Loucy (cell line): ENCODE data around the gene SORCS2.

ENCODE experiments used
- H2AFZ ChIP-seq: fragments of 200-600 bp; sonication (generic); 2 replicates; pipeline ENCODE4 v1.6.0; 2016; ENCODE audit warnings: antibody characterized with exemption, mild to moderate bottlenecking, low read length, moderate library complexity
- H3F3A ChIP-seq: fragments of 200-600 bp; 2 replicates; pipeline ENCODE4 v1.6.0; 2016; ENCODE audit warnings: antibody characterized with exemption, low read depth, mild to moderate bottlenecking
- H3K27me3 ChIP-seq: fragments of 200-600 bp; sonication (generic); 2 replicates; pipeline ENCODE4 v1.6.1; 2014; ENCODE audit warnings: low read length, mild to moderate bottlenecking; ENCODE audit not compliant: insufficient read depth, poor library complexity, severe bottlenecking
- H3K36me3 ChIP-seq: fragments of 200-600 bp; sonication (generic); 2 replicates; pipeline ENCODE4 v1.6.1; 2016; ENCODE audit warnings: low read length; ENCODE audit not compliant: insufficient read depth
- H3K4me1 ChIP-seq: fragments of 200-600 bp; sonication (generic); 2 replicates; pipeline ENCODE4 v1.5.1; 2014; ENCODE audit warnings: low read length, mild to moderate bottlenecking; ENCODE audit not compliant: insufficient read depth, poor library complexity, severe bottlenecking
- H3K4me2 ChIP-seq: fragments of 200-600 bp; sonication (generic); 2 replicates; pipeline ENCODE4 v1.6.0; 2014; ENCODE audit warnings: antibody characterized with exemption, low read length, low read depth, mild to moderate bottlenecking; ENCODE audit not compliant: poor library complexity, severe bottlenecking
- H3K4me3 ChIP-seq: fragments of 200-600 bp; sonication (generic); 2 replicates; pipeline ENCODE4 v1.5.1; 2014; ENCODE audit warnings: low read length, mild to moderate bottlenecking, mixed read lengths; ENCODE audit not compliant: poor library complexity, severe bottlenecking
- H3K79me2 ChIP-seq: fragments of 200-600 bp; sonication (generic); 2 replicates; pipeline ENCODE4 v1.6.1; 2014; ENCODE audit warnings: low read length; ENCODE audit not compliant: insufficient read depth
- H3K9ac ChIP-seq: fragments of 200-600 bp; sonication (generic); 2 replicates; pipeline ENCODE4 v1.6.0; 2014; ENCODE audit warnings: mild to moderate bottlenecking, low read depth, low read length, moderate library complexity; ENCODE audit not compliant: poor library complexity, severe bottlenecking
- H3K9me2 ChIP-seq: fragments of 200-600 bp; sonication (generic); replicated peaks from 2 replicates; pipeline ENCODE4 v1.6.1; 2016; ENCODE audit warnings: low read depth, low read length, mixed read lengths
- H3K9me3 ChIP-seq: fragments of 200-600 bp; sonication (generic); 2 replicates; pipeline ENCODE4 v1.6.1; 2014; ENCODE audit warnings: mild to moderate bottlenecking, antibody characterized with exemption, low read length, low read depth; ENCODE audit not compliant: insufficient read depth
- H4K20me1 ChIP-seq: fragments of 200-600 bp; sonication (generic); 2 replicates; pipeline ENCODE4 v1.6.0; 2014; ENCODE audit warnings: antibody characterized with exemption, low read length, mild to moderate bottlenecking; ENCODE audit not compliant: insufficient read depth, poor library complexity, severe bottlenecking
- CTCF ChIP-seq: fragments of 200-600 bp; sonication (generic); conservative IDR thresholded peaks from 2 replicates; pipeline ENCODE4 v1.5.1; 2014; ENCODE audit warnings: mild to moderate bottlenecking, antibody characterized with exemption, low read length
- EZH2phosphoT487 ChIP-seq: fragments of 200-600 bp; IDR thresholded peaks from 2 replicates; pipeline ENCODE4 v1.6.1; 2018; ENCODE audit warnings: antibody characterized with exemption, mild to moderate bottlenecking, moderate library complexity, borderline replicate concordance

Gene SORCS2

GRCh38 chr4:7569810-7570783 is 377.8 kb downstream of the SORCS2 start:
- H3K9me3 ChIP-seq = peaks cover 4% of the 10 kb centered on the region; the same call in 1 of the 2 replicates
- no peaks in the 10 kb centered on the region for H3K9me2 ChIP-seq

GRCh38 chr4:7571001-7571400 is 378.7 kb downstream of the SORCS2 start:
- Histone ChIP-seq H3K36me3 (no peaks in the 10 kb centered on the region), H3K4me1 (no peaks in the 10 kb centered on the region), H3F3A (no peaks in the 10 kb centered on the region), H2AFZ (no peak overlapping the region), H3K79me2 (no peaks in the 10 kb centered on the region), H3K4me3 (no peak overlapping the region), H4K20me1 (no peaks in the 10 kb centered on the region), H3K9me2 (no peaks in the 10 kb centered on the region), H3K27me3 (no peaks in the 10 kb centered on the region), H3K9me3 (peaks cover 4% of the 10 kb centered on the region; the same call in 1 of the 2 replicates), H3K9ac (no peak overlapping the region), H3K4me2 (no peak overlapping the region)
- TF ChIP-seq CTCF (no peak), EZH2phosphoT487 (no peak)

More at GRCh38 chr4:7569810-7570783, 377.8 kb downstream of the SORCS2 start:
- TF ChIP-seq EZH2phosphoT487 (no peak), CTCF (no peak)
- H3K4me3 ChIP-seq = no peak overlapping the region
- H3K4me2 ChIP-seq = no peak overlapping the region
- H3K79me2 ChIP-seq = no peaks in the 10 kb centered on the region
- no peak overlapping the region for H2AFZ ChIP-seq
- no peaks in the 10 kb centered on the region for H3K4me1 ChIP-seq
- no peak overlapping the region for H3K9ac ChIP-seq
- no peaks in the 10 kb centered on the region for H3K36me3 ChIP-seq
- no peaks in the 10 kb centered on the region for H4K20me1 ChIP-seq
- H3K27me3 ChIP-seq = no peaks in the 10 kb centered on the region
- H3F3A ChIP-seq = no peaks in the 10 kb centered on the region

GRCh38 chr4:7571701-7572100 is 379.4 kb downstream of the SORCS2 start:
- Histone ChIP-seq H3K4me1 (no peaks in the 10 kb centered on the region), H3K9ac (no peak overlapping the region), H3K4me2 (no peak overlapping the region), H3K4me3 (no peak overlapping the region), H3K79me2 (no peaks in the 10 kb centered on the region), H4K20me1 (no peaks in the 10 kb centered on the region), H3K9me2 (no peaks in the 10 kb centered on the region), H3K27me3 (no peaks in the 10 kb centered on the region), H3F3A (no peaks in the 10 kb centered on the region), H3K9me3 (peaks cover 4% of the 10 kb centered on the region; the same call in 1 of the 2 replicates), H2AFZ (no peak overlapping the region), H3K36me3 (no peaks in the 10 kb centered on the region)
- TF ChIP-seq EZH2phosphoT487 (no peak), CTCF (no peak)
